Measurements from ENCODE around the gene CDH6. TPM values are rescaled to one million over a fixed set of nuclear protein-coding genes. Genes with fewer than 3 reads are reported as not detected.

CDH6 gene
- total RNA-seq, 2 donors from 2014 or later, result 0.52 to 2.0 TPM

- Histone ChIP-seq H3K27ac (no peak overlapping the region), H3K36me3 (no peaks in the 10 kb centered on the region), H3K4me1 (no peaks in the 10 kb centered on the region), H3K9ac (ENCODE audit: low read depth in 2 of 2, low read length in 2 of 2) (no peak overlapping the region), H3K27me3 (no peaks in the 10 kb centered on the region), H3K4me3 (no peak overlapping the region), H3K9me3 (no peaks in the 10 kb centered on the region)
- DNase-seq, result no peak
- intact Hi-C loops (cut with DNase I), result no loop called here
- no peak for TF ChIP-seq CTCF (IDR thresholded peaks at IDR 0.05)
Observed at GRCh38 chr5:31238497-31238896, 45.0 kb downstream of the CDH6 start.

GRCh38 chr5:31244921-31245320 is 51.4 kb downstream of the CDH6 start:
- Histone ChIP-seq H3K4me3 (no peak overlapping the region), H3K4me1 (no peaks in the 10 kb centered on the region), H3K36me3 (no peaks in the 10 kb centered on the region), H3K9me3 (no peaks in the 10 kb centered on the region), H3K27ac (no peak overlapping the region), H3K9ac (ENCODE audit: low read depth in 2 of 2, low read length in 2 of 2) (no peak overlapping the region), H3K27me3 (no peaks in the 10 kb centered on the region)
- no peak for DNase-seq
- TF ChIP-seq CTCF (IDR thresholded peaks at IDR 0.05), result no peak
- intact Hi-C loops (cut with DNase I), result loop anchor here (5.0 kb wide), 1 partner anchor 838 kb away; no protein-coding TSS in a partner anchor

- intact Hi-C loops (cut with DNase I), result no loop called here
- Histone ChIP-seq H3K4me3 (no peak overlapping the region), H3K27ac (no peak overlapping the region), H3K27me3 (no peaks in the 10 kb centered on the region), H3K9me3 (no peaks in the 10 kb centered on the region), H3K9ac (ENCODE audit: low read depth in 2 of 2, low read length in 2 of 2) (no peak overlapping the region), H3K36me3 (no peaks in the 10 kb centered on the region), H3K4me1 (no peaks in the 10 kb centered on the region)
- no peak for DNase-seq
- TF ChIP-seq CTCF (IDR thresholded peaks at IDR 0.05), result no peak
Observed at GRCh38 chr5:31247381-31247780, 53.9 kb downstream of the CDH6 start.

GRCh38 chr5:31250201-31250600 is 56.7 kb downstream of the CDH6 start:
- H3K36me3 ChIP-seq, result no peaks in the 10 kb centered on the region
- intact Hi-C loops (cut with DNase I), result no loop called here
- TF ChIP-seq CTCF (IDR thresholded peaks at IDR 0.05), result no peak

GRCh38 chr5:31251032-31251431 is 57.5 kb downstream of the CDH6 start:
- Histone ChIP-seq H3K27me3 (no peaks in the 10 kb centered on the region), H3K9me3 (no peaks in the 10 kb centered on the region), H3K9ac (ENCODE audit: low read depth in 2 of 2, low read length in 2 of 2) (no peak overlapping the region), H3K36me3 (no peaks in the 10 kb centered on the region), H3K4me1 (no peaks in the 10 kb centered on the region), H3K27ac (no peak overlapping the region), H3K4me3 (no peak overlapping the region)
- no peak for TF ChIP-seq CTCF (IDR thresholded peaks at IDR 0.05)
- intact Hi-C loops (cut with DNase I), result no loop called here
- no peak for DNase-seq

More at GRCh38 chr5:31250201-31250600, 56.7 kb downstream of the CDH6 start:
- Histone ChIP-seq H3K27me3 (no peaks in the 10 kb centered on the region), H3K9ac (ENCODE audit: low read depth in 2 of 2, low read length in 2 of 2) (no peak overlapping the region), H3K9me3 (no peaks in the 10 kb centered on the region), H3K4me1 (no peaks in the 10 kb centered on the region), H3K27ac (no peak overlapping the region), H3K4me3 (no peak overlapping the region)
- DNase-seq, result no peak

- TF ChIP-seq CTCF (IDR thresholded peaks at IDR 0.05), result no peak
- intact Hi-C loops (cut with DNase I), result no loop called here
- DNase-seq, result no peak
Observed at GRCh38 chr5:31255041-31255440, 61.6 kb downstream of the CDH6 start.

More at GRCh38 chr5:31255041-31255440, 61.6 kb downstream of the CDH6 start:
- Histone ChIP-seq H3K9ac (ENCODE audit: low read depth in 2 of 2, low read length in 2 of 2) (no peak overlapping the region), H3K4me3 (no peak overlapping the region), H3K4me1 (no peaks in the 10 kb centered on the region), H3K27ac (no peak overlapping the region), H3K27me3 (no peaks in the 10 kb centered on the region), H3K9me3 (no peaks in the 10 kb centered on the region), H3K36me3 (no peaks in the 10 kb centered on the region)

Data from colonic mucosa (tissue), 4 donors.